Stomach (tissue), 4 donors: ENCODE results near the gene ZNF410.

ENCODE experiments used
- CTCF ChIP-seq, 7 experiments: fragments of 450-650 bp in 4 of 7; fragments of 200-600 bp in 3 of 7; sonication (generic) in 3 of 7; IDR thresholded peaks; one replicate each; pipeline ENCODE4 v1.5.1; 2016 to 2019; ENCODE audit warnings: antibody characterized with exemption in 7 of 7, control low read depth in 2 of 7, mild to moderate bottlenecking in 1 of 7
- POLR2A ChIP-seq, 4 donors: fragments of 450-650 bp; IDR thresholded peaks; one replicate each; pipeline ENCODE4 v1.6.1; 2016; ENCODE audit warnings: antibody characterized with exemption in 4 of 4, control low read depth in 2 of 4, mild to moderate bottlenecking in 1 of 4, moderate library complexity in 1 of 4

GRCh38 chr14:73973497-73973896 lies 86.8 kb downstream of the ZNF410 start:
- TF ChIP-seq CTCF (IDR thresholded peaks at IDR 0.05), result no peak
- no peak for TF ChIP-seq POLR2A (IDR thresholded peaks at IDR 0.05)
